Urothelium cell line (cell line): ENCODE data around the gene ACHE.
A peak's percentile ranks its signal among the peaks of the same experiment; 100 is the strongest.

Experiments
- DNase-seq: peaks from one replicate; pipeline ENCODE4 v3.0.0; 2011; ENCODE audit warnings: low spot score, mixed read lengths
- FAIRE-seq: peaks from 2 replicates; lab custom pipeline; 2011; peaks lifted over from hg19 to GRCh38; lab: Jason Lieb, UNC

ACHE gene

DNA sequence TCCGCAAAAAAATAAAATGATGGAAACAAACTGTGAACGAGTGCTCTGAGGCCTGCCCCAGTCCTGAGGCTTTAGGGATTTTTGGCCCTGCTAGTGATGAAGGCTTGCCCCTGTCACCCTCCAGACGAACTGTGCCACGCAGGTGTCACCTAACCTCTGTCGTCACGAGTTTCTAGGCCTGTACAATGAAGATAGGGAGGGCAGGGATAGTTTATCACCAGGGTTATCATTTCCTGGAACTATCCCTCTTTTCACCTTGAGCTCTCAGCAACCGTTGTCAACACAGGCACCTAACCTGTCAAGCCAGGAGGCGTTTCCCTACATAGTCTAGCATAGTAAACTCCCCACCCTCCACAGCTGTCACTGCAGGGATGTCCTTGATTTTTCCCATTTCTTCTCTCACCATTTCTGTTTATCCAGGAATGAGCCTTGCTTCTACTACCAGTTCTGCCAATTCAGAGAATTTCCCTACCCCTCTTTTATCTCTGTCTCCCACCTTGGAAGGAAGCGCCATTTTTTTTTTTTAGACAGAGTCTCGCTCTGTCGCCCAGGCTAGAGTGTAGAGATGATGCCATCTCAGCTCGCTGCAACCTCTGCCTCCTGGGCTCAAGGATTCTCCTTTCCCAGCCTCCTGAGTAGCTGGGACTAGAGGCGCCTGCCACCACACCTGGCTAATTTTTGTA lies 2.2 kb upstream of the ACHE start:
- FAIRE-seq (no peak), DNase-seq (no peak)

DNA sequence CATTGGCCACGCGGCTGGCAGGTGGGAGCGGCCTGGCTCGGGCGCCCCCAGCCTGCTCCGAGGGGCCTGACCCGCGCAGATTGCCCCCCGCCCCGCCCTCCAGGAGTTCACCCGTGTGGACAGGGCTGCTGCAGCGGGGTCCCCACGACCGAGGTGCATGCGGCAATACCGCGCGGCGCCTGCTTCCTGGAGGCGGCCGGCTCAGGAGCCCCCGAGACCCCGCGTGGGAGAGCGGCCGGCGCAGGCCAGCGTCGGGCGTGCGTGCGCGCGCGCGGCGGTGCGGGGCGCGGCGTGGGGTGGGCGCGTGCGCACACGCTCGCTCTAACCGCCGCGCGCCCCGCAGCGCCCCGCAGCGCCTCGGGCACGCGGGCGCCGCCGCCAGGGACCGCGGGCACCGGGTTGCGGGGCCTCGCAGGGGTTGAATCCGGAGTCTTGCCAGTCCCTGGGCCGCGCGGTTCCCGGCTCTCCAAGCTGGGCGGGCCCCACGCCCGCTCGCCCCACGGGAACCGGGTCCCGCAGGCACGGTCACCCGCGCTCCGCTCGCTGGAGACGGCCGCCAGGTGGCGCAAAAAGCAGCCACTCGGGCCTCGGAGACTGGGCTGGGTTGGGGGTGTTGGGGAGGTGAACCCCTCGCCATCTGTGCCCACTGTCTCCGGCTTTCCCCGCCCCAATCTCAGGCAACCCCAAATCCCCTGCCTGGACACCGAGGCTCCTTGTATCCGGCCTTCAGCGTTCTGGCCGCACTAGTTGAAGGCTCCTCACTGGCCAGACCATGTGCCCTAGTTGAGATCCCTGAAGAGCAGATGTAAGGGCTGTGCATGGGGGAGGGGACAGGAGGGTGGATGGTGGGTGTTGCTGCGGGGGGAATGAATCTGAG lies 1.3 kb upstream of the ACHE start:
- peak; percentile 72 for DNase-seq
- peak; percentile 81 for FAIRE-seq

DNA sequence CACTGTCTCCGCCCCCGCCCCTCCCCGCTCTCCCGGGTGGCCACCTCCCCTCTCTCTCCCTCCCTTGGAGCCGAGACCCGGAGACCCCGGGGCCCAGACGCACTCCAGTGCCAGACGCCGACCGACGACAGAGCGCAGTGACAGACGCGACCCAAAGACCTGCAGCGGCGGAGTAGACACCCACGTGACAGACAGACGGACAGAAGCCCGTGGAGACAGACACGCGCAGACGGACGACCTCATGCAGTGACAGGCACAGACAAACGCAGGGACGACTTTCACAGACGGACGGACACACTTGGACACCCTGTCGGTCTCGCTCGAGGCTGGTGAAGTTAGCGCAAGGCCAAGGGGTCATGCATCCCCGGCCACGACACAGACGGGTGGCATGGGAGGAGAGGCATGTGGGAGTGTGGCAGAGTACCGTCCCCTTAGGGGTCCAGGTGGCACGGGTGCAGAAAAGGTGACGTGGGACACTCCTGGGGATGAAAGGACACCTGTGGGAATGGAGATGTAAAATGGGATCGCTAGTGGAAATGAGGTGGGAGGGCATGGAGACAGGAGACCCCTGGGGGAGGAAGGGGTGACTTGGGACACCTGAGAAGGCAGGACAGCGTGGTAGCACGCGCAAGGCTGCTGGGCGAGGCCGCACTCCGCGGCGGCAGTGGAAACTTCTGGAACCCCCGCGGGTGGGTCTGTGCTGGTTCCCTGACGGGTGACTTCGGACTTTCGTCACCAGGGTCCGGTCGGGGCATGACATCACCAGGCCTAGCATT lies 456 bp upstream of the ACHE start:
- DNase-seq (peak; percentile 88), FAIRE-seq (peak; percentile 94)

DNA sequence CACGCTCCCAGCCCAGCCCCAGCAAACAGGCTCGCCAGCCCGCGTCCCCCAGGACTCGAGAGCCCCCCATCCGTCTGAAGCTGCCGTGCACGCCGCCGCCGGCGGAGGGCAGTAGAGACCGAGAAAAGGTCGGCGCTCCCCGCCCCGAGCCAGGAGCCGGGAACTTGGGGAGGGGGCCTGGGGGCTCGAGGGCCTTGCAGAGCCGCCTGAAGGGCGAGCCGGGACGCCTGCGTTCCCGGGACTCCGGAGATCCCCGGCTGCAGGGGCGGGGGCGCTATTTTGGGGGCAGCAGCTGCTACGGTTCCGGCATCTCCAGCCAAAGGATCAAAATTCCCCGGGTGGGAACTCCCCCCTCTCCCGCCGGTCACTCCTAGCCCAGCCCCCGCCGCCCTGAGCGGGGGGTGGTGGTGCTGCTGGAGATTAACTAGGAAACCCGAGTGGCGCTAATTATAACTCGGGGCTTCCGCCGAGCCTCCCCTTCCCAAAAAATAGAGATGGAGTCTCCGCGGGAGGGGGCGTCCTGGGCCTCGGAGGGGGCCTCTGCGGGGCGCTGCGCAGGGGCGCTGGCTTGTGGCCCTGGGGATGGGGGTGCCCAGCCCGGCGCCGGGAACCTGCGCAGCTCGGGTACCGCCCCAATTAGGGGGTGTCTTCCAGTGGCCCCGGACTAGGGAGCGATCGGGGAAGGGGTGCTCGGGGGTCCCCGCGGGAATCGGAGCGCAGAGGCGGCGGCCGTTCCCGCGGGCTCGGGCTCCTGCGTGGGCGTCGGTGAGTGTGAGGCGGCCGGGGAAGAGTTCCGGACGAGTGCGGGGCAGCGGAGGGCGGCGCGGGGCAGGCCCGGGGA lies 608 bp downstream of the ACHE start:
- peak; percentile 76 for DNase-seq
- FAIRE-seq: peak; percentile 63

DNA sequence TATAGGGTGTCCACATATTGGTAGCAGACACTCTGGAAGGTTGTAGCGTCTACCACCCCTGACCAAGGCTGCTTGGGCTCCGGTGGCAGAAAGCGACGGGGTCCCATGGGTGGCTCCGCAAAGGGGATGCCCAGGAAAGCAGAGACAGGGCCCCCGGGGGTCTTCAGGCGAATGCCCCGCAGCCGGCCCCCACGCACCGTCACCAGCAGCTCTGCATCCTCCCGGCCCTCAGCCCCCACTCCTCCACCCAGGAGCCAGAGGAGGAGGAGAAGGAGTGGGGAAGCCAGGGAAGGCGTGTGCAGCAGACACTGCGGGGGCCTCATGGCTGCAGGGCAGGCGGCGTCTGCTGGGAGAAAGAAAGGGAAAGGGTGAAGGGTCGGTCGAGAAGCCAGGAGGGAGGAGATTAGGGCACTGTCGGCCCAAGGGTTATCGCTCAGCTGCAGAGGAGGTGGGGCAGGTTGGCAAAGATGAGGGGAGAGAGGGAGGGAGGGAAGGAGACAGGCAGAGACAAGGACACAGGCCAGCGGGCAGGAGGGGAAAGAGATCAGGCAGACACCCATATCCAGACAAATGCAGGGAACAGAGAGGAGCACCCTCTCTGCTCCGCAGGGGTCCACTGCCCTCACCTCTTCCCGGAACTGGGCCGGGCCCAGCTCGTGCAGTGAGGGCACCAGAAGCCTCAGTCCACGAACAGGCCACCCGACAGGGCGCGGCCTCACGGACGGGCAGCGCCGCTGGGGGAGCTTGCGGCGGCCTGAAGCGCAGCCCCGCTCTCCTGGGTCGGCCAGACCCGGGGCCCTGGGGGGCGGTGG lies 1.6 kb downstream of the ACHE start:
- no peak for DNase-seq

DNA sequence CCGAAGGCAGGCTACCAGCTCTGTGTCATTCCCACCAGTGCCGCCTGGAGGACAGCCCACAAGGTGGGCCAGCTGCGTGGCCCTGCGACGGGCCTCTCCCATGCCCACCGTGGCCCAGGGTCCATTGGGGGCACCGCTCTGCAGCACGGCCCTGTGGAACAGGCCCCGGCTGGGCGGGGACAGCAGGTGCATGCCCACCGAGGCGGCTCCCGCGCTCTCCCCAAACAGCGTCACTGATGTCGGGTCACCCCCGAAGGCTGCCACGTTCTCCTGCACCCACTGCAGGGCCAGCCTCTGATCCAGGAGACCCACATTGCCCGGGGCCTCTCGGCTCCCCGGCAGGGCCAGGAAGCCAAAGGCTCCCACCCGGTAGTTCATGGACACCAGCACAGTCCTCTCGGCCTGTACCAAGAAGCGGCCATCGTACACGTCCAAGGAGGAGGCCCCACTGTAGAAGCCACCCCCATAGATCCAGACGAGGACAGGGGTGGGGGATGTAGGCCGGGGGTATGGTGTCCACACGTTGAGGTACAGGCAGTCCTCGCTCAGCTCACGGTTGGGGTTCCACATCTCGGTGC lies 2.3 kb downstream of the ACHE start:
- DNase-seq (no peak), FAIRE-seq (no peak)

More for the DNA sequence above, 1.6 kb downstream of the ACHE start:
- peak; percentile 63 for FAIRE-seq

DNA sequence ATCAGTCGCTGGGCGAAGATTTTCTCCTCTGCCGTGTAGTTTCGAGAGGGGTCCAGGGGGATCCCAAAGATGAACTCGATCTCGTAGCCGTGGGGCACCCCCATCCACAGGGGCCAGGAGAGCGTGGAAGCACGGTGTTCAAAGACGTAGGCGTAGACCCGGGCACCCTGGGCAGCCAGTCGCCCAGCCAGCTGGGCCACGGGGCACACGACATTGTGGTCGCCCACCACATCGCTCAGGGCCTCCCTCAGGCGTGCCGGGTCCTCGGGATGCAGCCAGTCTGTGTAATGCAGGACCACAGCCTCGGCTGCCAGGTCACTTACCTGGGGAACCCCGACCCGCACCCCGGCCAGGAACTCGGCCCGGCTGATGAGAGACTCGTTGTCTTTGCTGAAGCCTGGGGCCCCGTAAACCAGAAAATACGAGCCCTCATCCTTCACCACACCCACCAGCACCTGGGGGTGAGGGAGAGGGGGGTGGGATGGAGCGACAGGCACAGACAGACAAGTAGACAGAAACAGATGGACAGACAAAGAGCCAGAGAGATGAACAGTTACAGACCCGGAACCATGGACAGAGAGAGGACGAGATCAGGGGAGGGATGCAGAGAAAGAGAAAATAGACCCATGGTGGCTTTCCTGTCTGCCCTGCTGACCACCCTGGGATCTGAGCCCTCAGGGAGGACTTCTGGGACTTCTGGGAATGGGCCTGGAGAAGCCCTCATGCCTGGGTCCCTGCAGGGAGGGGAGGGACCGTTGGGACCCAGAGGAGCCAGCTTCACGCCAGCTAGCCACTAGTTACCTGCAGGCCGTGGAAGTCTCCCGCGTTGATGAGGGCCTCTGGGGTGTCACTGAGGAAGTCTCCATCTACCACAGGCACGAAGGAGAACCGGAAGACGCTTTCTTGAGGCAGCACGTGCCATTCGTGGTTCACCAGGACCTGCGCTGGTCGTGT lies 3.0 kb downstream of the ACHE start:
- FAIRE-seq: no peak
- no peak for DNase-seq

DNA sequence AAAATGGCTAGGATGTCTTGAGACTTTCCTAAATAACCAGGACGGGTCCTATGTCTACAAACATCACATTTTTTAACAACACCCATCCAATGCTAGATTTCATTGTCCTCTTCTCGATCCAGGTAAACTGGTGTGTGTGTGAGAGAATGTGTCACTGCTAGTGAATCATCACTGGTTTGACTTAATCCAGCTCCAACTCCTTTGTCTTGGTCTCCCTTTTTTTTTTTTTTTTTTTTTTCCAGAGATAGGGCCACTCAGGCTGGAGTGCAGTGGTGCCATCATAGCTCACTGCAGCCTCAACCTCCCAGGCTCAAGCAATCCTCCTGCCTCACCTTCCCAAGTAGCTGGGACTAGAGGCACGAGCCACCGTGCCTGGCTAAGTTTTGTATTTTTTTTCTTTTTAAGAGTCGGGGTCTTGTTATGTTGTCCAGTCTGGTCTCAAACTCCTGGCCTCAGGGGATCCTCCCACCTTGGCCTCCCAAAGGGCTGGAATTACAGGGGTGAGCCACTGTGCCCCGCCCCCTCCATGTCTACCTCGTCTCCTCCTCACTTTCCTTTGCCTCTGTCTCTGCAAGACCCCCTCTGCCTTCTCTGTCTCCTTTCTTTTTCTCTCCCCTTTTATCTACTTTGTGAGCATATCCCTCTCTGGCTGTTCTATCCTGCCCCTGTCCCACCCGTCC lies 4.0 kb downstream of the ACHE start:
- FAIRE-seq: peak; percentile 61
- peak; percentile 77 for DNase-seq

DNA sequence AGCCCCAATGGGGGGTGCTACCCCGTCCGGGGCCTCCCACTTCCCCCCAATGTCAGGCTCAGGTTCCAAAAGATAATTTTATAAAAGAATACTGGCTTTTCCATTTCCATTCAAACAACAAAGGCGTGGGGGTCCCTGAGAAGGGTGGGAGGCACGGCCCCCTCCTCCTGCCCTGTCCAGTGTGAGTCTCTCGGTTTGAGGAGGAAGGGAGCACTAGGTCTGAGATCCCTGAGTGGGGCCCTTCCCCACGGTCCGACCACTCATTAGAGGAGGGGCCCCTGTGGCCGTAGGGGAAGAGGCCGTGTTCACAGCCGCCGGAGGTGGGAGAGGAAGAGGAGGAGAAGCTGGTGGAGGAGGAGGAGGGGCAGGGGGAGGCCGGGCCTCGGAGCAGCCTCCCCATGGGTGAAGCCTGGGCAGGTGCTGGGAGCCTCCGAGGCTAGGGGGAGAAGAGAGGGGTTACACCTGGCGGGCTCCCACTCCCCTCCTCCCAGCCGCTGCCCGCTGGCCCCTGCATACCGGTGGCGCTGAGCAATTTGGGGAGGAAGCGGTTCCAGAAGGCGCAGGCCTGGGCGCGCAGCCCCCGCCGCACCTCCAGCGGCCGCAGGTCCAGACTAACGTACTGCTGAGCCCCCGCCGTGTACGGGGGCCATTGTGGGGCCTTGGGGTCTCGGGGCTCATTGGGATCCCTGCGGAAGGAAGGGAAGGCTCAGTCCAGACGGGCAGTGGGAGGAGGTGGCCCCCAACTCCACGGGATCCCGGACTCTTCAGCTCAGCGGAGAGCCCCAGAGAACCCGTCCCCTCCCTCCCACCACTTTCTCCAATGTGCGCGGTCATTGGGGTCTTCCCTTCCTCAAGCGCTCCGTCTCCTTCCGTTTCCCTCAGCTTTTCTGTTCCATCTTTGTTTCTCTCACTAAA lies 4.8 kb downstream of the ACHE start:
- FAIRE-seq (no peak), DNase-seq (no peak)

DNA sequence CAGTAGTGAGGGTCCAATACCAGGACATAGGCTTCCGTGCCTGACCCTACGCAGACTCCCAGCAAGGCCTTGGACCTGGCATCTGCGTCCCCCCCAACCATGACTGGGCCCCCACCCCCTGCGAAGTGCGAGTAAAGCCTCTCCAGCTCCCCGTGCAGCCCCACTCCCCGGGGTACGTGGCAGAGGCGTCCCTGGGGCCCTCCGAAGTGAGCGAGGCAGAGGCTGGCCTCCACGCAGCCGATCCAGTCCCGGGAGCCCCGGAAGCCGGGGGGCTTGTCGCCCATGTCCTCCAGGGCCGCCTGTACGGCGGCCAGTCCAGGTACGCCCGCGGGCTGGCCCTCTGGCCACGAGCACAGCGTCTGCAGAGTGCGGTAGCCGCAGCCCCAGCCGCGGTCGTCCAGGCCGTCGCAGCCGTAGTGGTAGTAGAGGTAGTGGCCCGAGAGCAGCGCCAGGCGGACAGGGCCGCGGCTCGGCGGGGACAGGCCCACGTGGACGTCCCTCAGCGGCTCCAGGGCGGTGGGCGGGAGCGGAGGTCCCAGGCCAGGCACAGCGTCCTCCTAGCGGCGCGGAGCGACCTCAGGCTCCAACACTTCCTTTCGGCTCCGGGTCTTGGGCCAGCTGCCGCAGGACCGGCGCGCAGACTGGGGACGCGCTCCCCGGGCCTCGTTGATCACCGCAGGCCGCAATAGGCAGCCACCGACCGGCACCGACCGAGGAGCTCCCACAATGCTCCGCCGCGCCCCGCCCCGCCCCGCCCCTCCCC lies 6.5 kb downstream of the ACHE start, which contains the start of gene UFSP1:
UFSP1 (minus strand) TSS at position 728 of the 763 bp plus-strand sequence; CDS start at position 284, 444 bp downstream.
- FAIRE-seq: no peak
- no peak for DNase-seq

DNA sequence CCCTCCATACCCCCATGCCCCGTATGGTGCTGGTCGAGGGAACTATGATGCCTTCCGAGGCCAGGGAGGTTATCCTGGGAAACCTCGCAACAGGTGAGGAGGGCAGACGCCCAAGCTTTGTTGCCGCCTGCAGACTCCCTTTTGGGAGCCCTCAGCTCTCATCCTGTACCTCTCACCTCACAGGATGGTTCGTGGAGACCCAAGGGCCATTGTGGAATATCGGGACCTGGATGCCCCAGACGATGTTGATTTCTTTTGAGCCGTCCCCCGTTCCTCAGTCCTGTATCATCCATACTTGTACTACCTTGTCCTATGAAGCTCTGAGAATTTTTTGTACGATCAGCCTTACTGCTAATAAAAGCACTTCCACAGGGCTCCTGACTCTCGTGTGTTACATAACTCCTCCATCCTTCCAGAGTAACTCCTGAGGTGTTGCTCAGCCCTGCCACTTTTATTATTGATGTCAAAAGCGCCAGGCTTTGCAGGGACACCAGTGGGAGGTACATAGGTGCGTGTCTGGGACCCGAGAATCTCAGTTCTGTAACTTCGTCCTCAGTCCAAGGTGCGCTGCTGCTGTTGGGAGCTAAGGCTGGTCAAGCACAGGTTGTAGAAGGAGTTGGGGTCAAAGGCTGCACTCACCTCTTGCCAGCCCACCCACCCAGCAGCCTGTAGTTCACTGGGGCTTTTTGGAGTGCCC lies 7.2 kb downstream of the ACHE start:
- FAIRE-seq (no peak), DNase-seq (no peak)

DNA sequence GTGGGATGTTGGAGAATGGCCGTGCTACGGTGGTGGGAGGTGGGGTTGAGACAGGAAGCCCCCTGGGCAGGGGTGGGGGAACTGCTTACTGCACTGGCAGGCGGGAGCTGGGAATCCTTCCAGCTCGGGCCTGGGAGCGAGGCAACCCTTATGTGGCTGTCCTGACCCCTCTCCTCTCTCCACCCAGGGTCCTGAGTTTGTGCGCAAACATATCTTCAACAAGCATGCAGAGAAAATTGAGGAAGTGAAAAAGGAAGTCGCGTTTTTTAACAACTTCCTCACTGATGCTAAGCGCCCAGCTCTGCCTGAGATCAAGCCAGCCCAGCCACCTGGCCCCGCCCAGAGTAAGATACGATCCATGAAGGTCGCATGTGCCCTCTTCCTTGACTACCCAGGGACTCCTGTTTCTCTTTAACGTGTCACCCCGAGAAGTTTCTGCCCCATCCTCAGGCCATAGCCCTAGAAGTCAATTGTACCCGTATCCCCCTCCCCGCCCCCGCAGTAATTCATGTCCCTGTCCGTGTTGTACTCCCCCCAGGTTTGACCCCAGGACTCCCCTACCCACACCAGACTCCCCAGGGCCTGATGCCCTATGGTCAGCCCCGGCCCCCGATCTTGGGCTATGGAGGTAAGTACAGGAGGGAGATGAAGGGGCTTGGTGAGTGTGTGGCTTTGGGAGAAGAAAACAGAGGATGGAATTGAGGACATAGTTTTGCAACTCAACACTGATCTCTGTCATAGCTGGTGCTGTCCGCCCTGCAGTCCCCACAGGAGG lies 8.0 kb downstream of the ACHE start:
- FAIRE-seq (no peak), DNase-seq (no peak)

DNA sequence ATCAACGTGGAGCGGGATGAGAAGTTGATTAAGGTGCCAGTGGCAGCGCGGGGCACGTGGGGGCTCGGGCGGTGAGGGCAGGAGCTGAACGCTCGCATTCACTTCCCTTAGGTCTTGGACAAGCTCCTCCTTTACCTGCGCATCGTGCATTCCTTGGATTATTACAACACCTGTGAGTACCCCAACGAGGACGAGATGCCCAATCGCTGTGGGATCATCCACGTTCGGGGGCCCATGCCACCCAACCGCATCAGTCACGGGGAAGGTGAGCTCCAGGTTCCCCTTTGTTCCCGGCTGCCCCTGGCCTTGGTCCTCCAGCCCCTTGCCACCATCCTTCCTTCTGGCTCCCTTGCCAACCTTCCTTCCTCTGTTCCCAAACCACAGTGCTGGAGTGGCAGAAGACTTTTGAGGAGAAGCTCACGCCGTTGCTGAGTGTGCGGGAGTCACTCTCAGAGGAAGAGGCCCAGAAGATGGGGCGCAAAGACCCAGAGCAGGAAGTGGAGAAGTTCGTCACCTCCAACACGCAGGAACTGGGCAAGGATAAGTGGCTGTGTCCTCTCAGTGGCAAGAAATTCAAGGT lies 8.7 kb downstream of the ACHE start:
- FAIRE-seq: peak; percentile 67
- DNase-seq: no peak
